HUES48 (cell line): ENCODE results near the gene MOB2.

ENCODE experiments used
- H3K27ac ChIP-seq: one replicate; pipeline ENCODE4 v1.7.0; 2013; ENCODE audit warnings: low read depth, low read length, inconsistent platforms
- H3K27me3 ChIP-seq: 2 replicates; pipeline ENCODE4 v1.6.1; 2013; ENCODE audit warnings: mild to moderate bottlenecking, low read length; ENCODE audit not compliant: control insufficient read depth, insufficient read depth
- H3K36me3 ChIP-seq: 2 replicates; pipeline ENCODE4 v1.6.1; 2013; ENCODE audit warnings: low read length; ENCODE audit not compliant: control insufficient read depth, insufficient read depth
- H3K4me1 ChIP-seq: 2 replicates; pipeline ENCODE4 v1.6.1; 2013; ENCODE audit warnings: mild to moderate bottlenecking, low read length; ENCODE audit not compliant: control insufficient read depth, insufficient read depth
- H3K4me3 ChIP-seq: 2 replicates; pipeline ENCODE4 v1.5.1; 2013; ENCODE audit warnings: mild to moderate bottlenecking, low read depth, low read length
- H3K9ac ChIP-seq: 2 replicates; pipeline ENCODE4 v1.6.1; 2013; ENCODE audit warnings: mild to moderate bottlenecking, low read depth, low read length, moderate library complexity
- H3K9me3 ChIP-seq: 2 replicates; pipeline ENCODE4 v1.6.1; 2013; ENCODE audit warnings: low read length; ENCODE audit not compliant: control insufficient read depth, insufficient read depth

Gene MOB2

GRCh38 chr11:1483445-1483961, 3.1 kb downstream of the MOB2 start:
- H3K9me3 ChIP-seq = no peaks in the 10 kb centered on the region
- peaks cover 7% of the 10 kb centered on the region; the same call in 1 of the 2 replicates for H3K36me3 ChIP-seq
- H3K4me3 ChIP-seq = no peak overlapping the region
- H3K27ac ChIP-seq = no peak overlapping the region
- no peak overlapping the region for H3K9ac ChIP-seq
- no peaks in the 10 kb centered on the region for H3K27me3 ChIP-seq
- H3K4me1 ChIP-seq = 0 out of 2 replicates have a peak, but pooled peaks cover 5% of the 10 kb centered on the region

- Histone ChIP-seq H3K9ac (no peak overlapping the region), H3K4me3 (no peak overlapping the region), H3K4me1 (0 out of 2 replicates have a peak, but pooled peaks cover 5% of the 10 kb centered on the region), H3K27me3 (no peaks in the 10 kb centered on the region), H3K27ac (no peak overlapping the region), H3K9me3 (no peaks in the 10 kb centered on the region), H3K36me3 (peaks cover 7% of the 10 kb centered on the region; the same call in 1 of the 2 replicates)
Observed at GRCh38 chr11:1482581-1483444, 3.8 kb downstream of the MOB2 start.

DNA sequence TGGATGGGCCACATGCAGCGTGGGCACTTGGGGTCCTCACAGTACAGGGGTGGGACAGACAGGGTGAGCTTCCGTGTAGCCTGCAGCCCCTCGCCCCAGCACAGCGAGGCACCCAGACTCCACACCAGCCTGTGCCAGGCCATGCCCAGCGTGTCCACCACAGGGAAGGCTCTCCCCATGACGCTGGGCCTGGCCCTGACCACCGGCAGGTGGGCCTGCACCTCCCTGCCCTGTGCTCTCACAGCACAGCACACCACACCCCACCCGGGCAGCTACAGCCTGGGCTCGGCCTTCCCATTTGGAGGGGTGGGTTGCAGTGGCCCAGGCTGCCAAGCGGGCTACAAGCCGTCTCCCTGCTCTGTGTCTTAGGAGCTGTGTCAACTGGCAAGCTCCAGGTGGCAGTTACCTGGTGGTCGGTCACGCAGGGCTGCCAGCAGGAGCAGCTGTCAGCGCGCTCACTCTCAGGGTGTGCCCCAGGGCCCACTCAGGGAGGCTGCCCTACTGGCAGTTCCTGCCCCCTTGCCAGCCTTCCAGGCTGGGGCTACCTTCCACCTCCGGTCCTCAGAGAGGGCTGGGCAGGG, 4.6 kb downstream of the MOB2 start:
- no peak overlapping the region for H3K9ac ChIP-seq
- no peaks in the 10 kb centered on the region for H3K9me3 ChIP-seq
- H3K27ac ChIP-seq = no peak overlapping the region
- H3K4me1 ChIP-seq = 0 out of 2 replicates have a peak, but pooled peaks cover 5% of the 10 kb centered on the region
- H3K4me3 ChIP-seq = no peak overlapping the region
- H3K27me3 ChIP-seq = no peaks in the 10 kb centered on the region
- H3K36me3 ChIP-seq = peaks cover 7% of the 10 kb centered on the region; the same call in 1 of the 2 replicates

DNA sequence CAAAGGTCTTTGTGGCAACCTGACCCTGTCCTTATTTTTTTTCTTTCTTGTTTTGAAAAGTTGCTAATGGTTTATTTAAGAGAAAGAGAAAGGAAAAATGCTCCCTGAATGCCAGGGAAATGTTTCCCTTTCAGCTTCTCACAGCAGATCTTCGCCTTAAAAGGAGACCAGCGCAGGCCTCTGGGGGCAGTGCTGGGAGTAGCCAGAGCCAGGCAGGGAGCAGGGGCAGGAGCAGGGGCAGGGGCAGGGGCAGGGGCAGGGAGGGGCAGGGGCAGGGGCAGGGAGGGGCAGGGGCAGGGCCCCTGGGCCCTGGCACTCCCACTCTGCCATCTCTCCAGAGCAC, 5.1 kb downstream of the MOB2 start:
- Histone ChIP-seq H3K4me1 (0 out of 2 replicates have a peak, but pooled peaks cover 5% of the 10 kb centered on the region), H3K27me3 (no peaks in the 10 kb centered on the region), H3K27ac (no peak overlapping the region), H3K9ac (no peak overlapping the region), H3K9me3 (no peaks in the 10 kb centered on the region), H3K4me3 (no peak overlapping the region), H3K36me3 (peaks cover 7% of the 10 kb centered on the region; the same call in 1 of the 2 replicates)

- H3K4me3 ChIP-seq = no peak overlapping the region
- H3K27ac ChIP-seq = no peak overlapping the region
- H3K27me3 ChIP-seq = no peaks in the 10 kb centered on the region
- H3K9ac ChIP-seq = no peak overlapping the region
- H3K36me3 ChIP-seq = peaks cover 7% of the 10 kb centered on the region; the same call in 1 of the 2 replicates
- H3K9me3 ChIP-seq = no peaks in the 10 kb centered on the region
- H3K4me1 ChIP-seq = no peaks in the 10 kb centered on the region
Observed at GRCh38 chr11:1480555-1481482, 5.8 kb downstream of the MOB2 start.

DNA sequence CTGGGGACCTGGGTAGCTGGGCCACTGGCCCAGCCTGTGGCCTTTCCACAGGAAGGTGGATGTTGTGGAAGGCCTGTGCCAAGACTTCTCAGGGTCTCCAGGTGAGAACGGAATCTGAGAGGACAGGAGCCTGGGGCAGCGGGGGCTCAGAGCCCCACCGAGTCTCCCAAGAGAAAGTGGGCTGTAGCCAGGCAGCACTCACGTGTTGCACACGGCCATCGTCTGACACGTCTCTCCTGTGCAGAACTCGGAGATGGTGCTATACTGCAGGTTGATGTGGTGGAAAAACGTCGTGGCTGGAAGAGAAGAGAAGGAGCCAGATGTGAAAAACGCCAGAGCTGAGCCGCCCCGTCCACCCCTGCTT, 6.4 kb downstream of the MOB2 start:
- H3K9me3 ChIP-seq = no peaks in the 10 kb centered on the region
- no peaks in the 10 kb centered on the region for H3K27me3 ChIP-seq
- no peaks in the 10 kb centered on the region for H3K4me1 ChIP-seq
- H3K36me3 ChIP-seq = peaks cover 7% of the 10 kb centered on the region; the same call in 1 of the 2 replicates
- no peak overlapping the region for H3K9ac ChIP-seq
- H3K4me3 ChIP-seq = no peak overlapping the region
- no peak overlapping the region for H3K27ac ChIP-seq

GRCh38 chr11:1479678-1480118, 6.9 kb downstream of the MOB2 start:
- H3K9me3 ChIP-seq = no peaks in the 10 kb centered on the region
- H3K27me3 ChIP-seq = no peaks in the 10 kb centered on the region
- no peak overlapping the region for H3K9ac ChIP-seq
- H3K27ac ChIP-seq = no peak overlapping the region
- H3K4me1 ChIP-seq = no peaks in the 10 kb centered on the region
- H3K4me3 ChIP-seq = no peak overlapping the region
- peaks cover 7% of the 10 kb centered on the region; the same call in 1 of the 2 replicates for H3K36me3 ChIP-seq

DNA sequence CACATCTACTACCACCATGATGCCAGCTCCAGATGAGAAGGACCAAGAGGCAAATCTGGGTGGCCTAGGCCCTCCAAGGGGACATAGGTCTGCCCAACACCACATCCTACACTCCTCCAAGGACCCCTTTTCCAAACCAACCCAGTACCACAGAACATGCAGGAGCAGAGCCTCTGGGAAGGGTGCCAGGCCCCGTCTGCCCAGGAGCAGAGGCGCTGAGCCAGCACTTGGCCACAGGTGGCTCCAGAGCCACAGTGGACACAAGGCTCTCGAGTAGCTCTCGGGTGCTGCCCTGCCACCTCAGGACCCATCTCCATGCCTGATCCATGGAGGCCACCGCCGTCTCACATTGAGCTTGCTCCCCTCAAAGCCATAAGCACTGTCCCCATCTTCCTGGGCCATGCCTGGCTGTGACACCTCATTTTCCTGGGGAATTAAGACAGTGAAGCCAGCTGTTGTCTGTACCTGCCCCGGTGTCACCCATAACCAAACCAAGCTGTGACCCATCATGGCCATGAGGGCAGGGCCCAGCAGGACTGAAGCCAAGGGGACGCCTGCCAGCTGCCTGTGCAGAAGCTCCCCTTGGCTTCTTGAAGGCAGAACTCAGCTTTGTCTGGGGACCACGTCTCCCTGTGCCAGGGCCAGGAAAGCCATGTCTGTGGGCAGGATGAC, 7.4 kb downstream of the MOB2 start:
- H3K36me3 ChIP-seq = peaks cover 7% of the 10 kb centered on the region; the same call in 1 of the 2 replicates
- no peaks in the 10 kb centered on the region for H3K9me3 ChIP-seq
- H3K27me3 ChIP-seq = no peaks in the 10 kb centered on the region
- H3K4me1 ChIP-seq = no peaks in the 10 kb centered on the region
- no peak overlapping the region for H3K9ac ChIP-seq
- H3K27ac ChIP-seq = no peak overlapping the region
- H3K4me3 ChIP-seq = no peak overlapping the region

DNA sequence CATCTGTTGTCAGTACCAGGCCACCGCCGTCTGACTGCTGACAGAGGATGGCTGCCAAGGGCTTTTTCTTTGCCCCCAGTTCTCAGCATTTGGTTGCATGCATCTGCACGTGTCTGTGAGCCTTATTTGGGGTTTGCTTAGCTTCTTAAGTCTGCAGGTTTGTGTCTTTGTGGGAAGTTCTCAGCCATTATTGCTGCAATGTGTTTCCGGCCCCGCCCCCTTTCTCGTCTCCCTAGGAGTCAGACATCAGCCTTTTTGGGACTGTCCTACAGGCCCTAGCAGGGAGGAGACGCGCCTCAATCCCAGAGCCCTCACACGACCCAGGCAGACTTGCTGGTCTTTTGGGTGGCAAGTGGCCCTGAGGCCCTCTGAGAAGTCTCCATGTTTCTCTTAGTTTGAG, 8.0 kb downstream of the MOB2 start:
- Histone ChIP-seq H3K27me3 (no peaks in the 10 kb centered on the region), H3K9me3 (no peaks in the 10 kb centered on the region), H3K27ac (no peak overlapping the region), H3K4me3 (no peak overlapping the region), H3K4me1 (no peaks in the 10 kb centered on the region), H3K36me3 (peaks cover 7% of the 10 kb centered on the region; the same call in 1 of the 2 replicates), H3K9ac (no peak overlapping the region)

DNA sequence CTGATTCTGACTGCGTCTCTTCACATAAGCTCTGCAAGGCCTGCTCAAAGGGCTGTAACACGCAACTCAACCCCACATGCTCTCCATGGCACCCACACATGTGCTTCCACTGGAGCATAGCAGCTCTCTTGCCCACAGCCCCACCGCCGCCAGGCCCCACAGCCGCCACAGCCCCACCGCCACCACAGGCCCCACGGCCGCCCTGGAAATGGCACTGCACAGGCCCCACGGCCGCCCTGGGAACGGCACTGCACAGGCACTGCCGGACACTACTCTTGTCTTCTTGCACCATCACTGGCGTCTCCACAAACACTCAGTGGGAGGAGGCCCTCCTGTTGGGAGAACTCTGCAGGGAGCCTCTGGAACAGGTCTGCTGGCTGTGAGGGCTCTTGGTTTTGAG, 8.6 kb downstream of the MOB2 start:
- H3K9ac ChIP-seq = no peak overlapping the region
- H3K4me1 ChIP-seq = no peaks in the 10 kb centered on the region
- H3K27me3 ChIP-seq = no peaks in the 10 kb centered on the region
- H3K4me3 ChIP-seq = no peak overlapping the region
- no peaks in the 10 kb centered on the region for H3K9me3 ChIP-seq
- H3K36me3 ChIP-seq = peaks cover 7% of the 10 kb centered on the region; the same call in 1 of the 2 replicates
- H3K27ac ChIP-seq = no peak overlapping the region
